ENCODE measurements around the gene ERN2. TPM values are rescaled to one million over a fixed set of nuclear protein-coding genes. Genes with fewer than 3 reads are reported as not detected.

The ERN2 gene
- total and polyA plus RNA-seq, 9 of the 15 experiments (the other 6 are each of a cell fraction or from before 2014, with no cell fraction given), result 0.07 to 1.5 (median 0.51) TPM; not detected in 3

GRCh38 chr16:23640931-23641765 lies 71.9 kb downstream of the ERN2 start, which contains the start of the genes DCTN5 and PALB2 (continued):
- TF ChIP-seq ZNF318 (IDR thresholded peaks at IDR 0.05; ENCODE audit: borderline replicate concordance in 1 of 2, low read depth in 1 of 2), result no peak
- no peak for TF ChIP-seq ZBTB8A (IDR thresholded peaks at IDR 0.05; ENCODE audit: partially characterized antibody)
- TF ChIP-seq MTA3 (IDR thresholded peaks at IDR 0.05; ENCODE audit: borderline replicate concordance), result peak; percentile 39; the same call in 1 of the 2 replicates
- peak; percentile 54 for TF ChIP-seq ZNF263 (CRISPR knock-in tag; IDR thresholded peaks at IDR 0.05; ENCODE audit: borderline replicate concordance)
- TF ChIP-seq FUS (optimal IDR thresholded peaks at IDR 0.05; ENCODE audit: low read depth, low read length), result no peak
- TF ChIP-seq, protein P1, sequence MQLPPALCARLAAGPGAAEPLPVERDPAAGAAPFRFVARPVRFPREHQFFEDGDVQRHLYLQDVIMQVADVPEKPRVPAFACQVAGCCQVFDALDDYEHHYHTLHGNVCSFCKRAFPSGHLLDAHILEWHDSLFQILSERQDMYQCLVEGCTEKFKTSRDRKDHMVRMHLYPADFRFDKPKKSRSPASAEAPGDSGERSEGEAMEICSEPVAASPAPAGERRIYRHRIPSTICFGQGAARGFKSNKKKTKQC (CRISPR knock-in tag; IDR thresholded peaks at IDR 0.05), result 0 out of 2 replicates have a peak, but pooled peaks have one; percentile 47
- no peak for TF ChIP-seq PHTF2 (CRISPR knock-in tag; IDR thresholded peaks at IDR 0.05)
- no peak for TF ChIP-seq ELK3 (CRISPR knock-in tag; IDR thresholded peaks at IDR 0.05)
- TF ChIP-seq XRCC3 (IDR thresholded peaks at IDR 0.05), result no peak
- TF ChIP-seq CREB1 (IDR thresholded peaks at IDR 0.05), result peak; percentile 42; the same call in 1 of the 2 replicates
- peak; percentile 78 for TF ChIP-seq CREB1 (CRISPR knock-in tag; IDR thresholded peaks at IDR 0.05)
- peak; percentile 95 for TF ChIP-seq ELF1 (tag; IDR thresholded peaks at IDR 0.05)
- TF ChIP-seq SRSF1 (IDR thresholded peaks at IDR 0.05; ENCODE audit: low read depth, low read length), result no peak
- TF ChIP-seq, protein P2, sequence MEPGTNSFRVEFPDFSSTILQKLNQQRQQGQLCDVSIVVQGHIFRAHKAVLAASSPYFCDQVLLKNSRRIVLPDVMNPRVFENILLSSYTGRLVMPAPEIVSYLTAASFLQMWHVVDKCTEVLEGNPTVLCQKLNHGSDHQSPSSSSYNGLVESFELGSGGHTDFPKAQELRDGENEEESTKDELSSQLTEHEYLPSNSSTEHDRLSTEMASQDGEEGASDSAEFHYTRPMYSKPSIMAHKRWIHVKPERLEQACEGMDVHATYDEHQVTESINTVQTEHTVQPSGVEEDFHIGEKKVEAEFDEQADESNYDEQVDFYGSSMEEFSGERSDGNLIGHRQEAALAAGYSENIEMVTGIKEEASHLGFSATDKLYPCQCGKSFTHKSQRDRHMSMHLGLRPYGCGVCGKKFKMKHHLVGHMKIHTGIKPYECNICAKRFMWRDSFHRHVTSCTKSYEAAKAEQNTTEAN (CRISPR knock-in tag; IDR thresholded peaks at IDR 0.05), result 0 out of 2 replicates have a peak, but pooled peaks have one; percentile 78
